HepG2 (cell line): ENCODE measurements around the gene LSMEM2. TPM values are rescaled to one million over a fixed set of nuclear protein-coding genes. Genes with fewer than 3 reads are reported as not detected.

ENCODE experiments used
- ATAC-seq: fragments of 200-7000 bp; cut with Tn5 transposase; 3 replicates; pipeline ENCODE4 v1.9.1; 2020; ENCODE audit warnings: mild to moderate bottlenecking, moderate library complexity
- BruUV-seq: library from RNA; stranded (reverse); fragments of 400-500 nt; replicated peaks from 2 replicates; lab custom pipeline; 2021; lab: Mats Ljungman, UMichigan
- CTCF ChIA-PET: fragments of 300-600 bp; formaldehyde crosslinking; extraction: SDS; loops from one replicate; lab custom pipeline; 2021; ENCODE audit warnings: low total read pairs, inconsistent platforms, low intra/inter-chr PET ratio; lab: Yijun Ruan, JAX
- POLR2A ChIA-PET: fragments of 350-600 bp; sonication (Branson Sonifier 250); formaldehyde crosslinking; loops from one replicate; lab custom pipeline; 2020; ENCODE audit warnings: antibody characterized with exemption, inconsistent platforms; lab: Yijun Ruan, JAX
- DNase-seq: peaks from one replicate; pipeline ENCODE4 v3.0.0-alpha.2; 2015; ENCODE audit warnings: low spot score
- FAIRE-seq: peaks from 3 replicates; lab custom pipeline; 2011; peaks lifted over from hg19 to GRCh38; lab: Jason Lieb, UNC
- H2AFZ ChIP-seq: one replicate; pipeline ENCODE4 v1.6.1; 2011; ENCODE audit warnings: low read length, inconsistent platforms
- H3K27ac ChIP-seq: fragments of 300-600 bp; 3 replicates; pipeline ENCODE4 v1.8.0; 2011; ENCODE audit warnings: mixed run types, mild to moderate bottlenecking, mixed read lengths, low read length, inconsistent platforms; ENCODE audit not compliant: insufficient read depth; ENCODE audit errors: extremely low read length
- H3K27me3 ChIP-seq, 2 experiments: fragments of 200-600 bp in 1 of 2; 2 replicates in 1 of 2; 3 replicates in 1 of 2; pipeline versions ENCODE4 v1.6.0 to v1.8.0; 2011; ENCODE audit warnings: low read length in 2 of 2, mild to moderate bottlenecking in 2 of 2, moderate library complexity in 2 of 2, inconsistent platforms in 1 of 2; ENCODE audit not compliant: insufficient read depth in 2 of 2, control insufficient read depth in 1 of 2
- H3K36me3 ChIP-seq, 2 experiments: fragments of 200-600 bp in 1 of 2; replicated peaks in 1 of 2; 2 replicates in 1 of 2; 3 replicates in 1 of 2; pipeline versions ENCODE4 v1.5.1 to v1.8.0; 2011; ENCODE audit warnings: low read length in 2 of 2, inconsistent platforms in 1 of 2; ENCODE audit not compliant: insufficient read depth in 2 of 2, control insufficient read depth in 1 of 2
- H3K4me1 ChIP-seq: 2 replicates; pipeline ENCODE4 v1.5.1; 2012; ENCODE audit warnings: low read length, inconsistent platforms; ENCODE audit not compliant: insufficient read depth
- H3K4me2 ChIP-seq: 2 replicates; pipeline ENCODE4 v1.6.0; 2011; ENCODE audit warnings: low read depth, low read length, inconsistent platforms
- H3K4me3 ChIP-seq, 3 experiments: fragments of 200-600 bp in 1 of 3; sonication (generic), shearing (Covaris generic) in 1 of 3; replicated peaks in 1 of 3; 2 replicates each; pipeline ENCODE4 v1.5.1; 2011 to 2016; ENCODE audit warnings: low read length in 3 of 3, inconsistent platforms in 2 of 3, low read depth in 2 of 3, mild to moderate bottlenecking in 2 of 3, control low read depth in 1 of 3, mixed read lengths in 1 of 3; ENCODE audit not compliant: insufficient read depth in 1 of 3
- H3K79me2 ChIP-seq: one replicate; pipeline ENCODE4 v1.6.1; 2011; ENCODE audit warnings: low read length, inconsistent platforms; ENCODE audit not compliant: insufficient read depth
- H3K9ac ChIP-seq: 2 replicates; pipeline ENCODE4 v1.6.0; 2011; ENCODE audit warnings: mild to moderate bottlenecking, low read depth, low read length, inconsistent platforms; ENCODE audit not compliant: insufficient read depth
- H3K9me3 ChIP-seq: 2 replicates; pipeline ENCODE4 v1.5.1; 2012; ENCODE audit warnings: mild to moderate bottlenecking, low read length
- H4K20me1 ChIP-seq: 2 replicates; pipeline ENCODE4 v1.6.0; 2011; ENCODE audit warnings: inconsistent platforms, mild to moderate bottlenecking, low read length, moderate library complexity; ENCODE audit not compliant: insufficient read depth
- CEBPB ChIP-seq: IDR thresholded peaks from 2 replicates; pipeline ENCODE4 v1.6.1; 2011; ENCODE audit warnings: low read depth, low read length, improper control_type of control experiment, borderline replicate concordance
- GATAD1 ChIP-seq: IDR thresholded peaks from 2 replicates; pipeline ENCODE4 v1.6.1; 2016; ENCODE audit warnings: missing genetic modification reagents, missing compliant biosample characterization
- HOXA3 ChIP-seq: sonication (generic); formaldehyde crosslinking; IDR thresholded peaks from 2 replicates; pipeline ENCODE4 v1.5.0; 2020; ENCODE audit warnings: missing genetic modification reagents
- KLF16 ChIP-seq, 2 experiments: sonication (generic) in 1 of 2; formaldehyde crosslinking in 1 of 2; IDR thresholded peaks; 2 replicates each; pipeline versions ENCODE4 v1.6.1 to v1.8.0; 2016 to 2023; ENCODE audit warnings: missing genetic modification reagents in 2 of 2, missing compliant biosample characterization in 1 of 2
- NFIC ChIP-seq: IDR thresholded peaks from 2 replicates; pipeline ENCODE4 v1.6.1; 2012; ENCODE audit warnings: mild to moderate bottlenecking, low read length, inconsistent platforms
- SMAD3 ChIP-seq: sonication (generic); formaldehyde crosslinking; IDR thresholded peaks from 2 replicates; pipeline ENCODE4 v1.4.0; 2020; ENCODE audit warnings: missing genetic modification reagents
- SMAD9 ChIP-seq: sonication (generic); formaldehyde crosslinking; IDR thresholded peaks from 2 replicates; pipeline ENCODE4 v1.5.1; 2020; ENCODE audit warnings: mild to moderate bottlenecking, missing genetic modification reagents
- SOX6 ChIP-seq, 2 experiments: fragments of 450-650 bp in 1 of 2; sonication (generic) in 1 of 2; formaldehyde crosslinking in 1 of 2; IDR thresholded peaks; 2 replicates each; pipeline versions ENCODE4 v1.4.0 to v1.6.1; 2017 to 2020; ENCODE audit warnings: antibody characterized with exemption in 1 of 2, mild to moderate bottlenecking in 1 of 2, missing genetic modification reagents in 1 of 2
- TCF7 ChIP-seq: sonication (generic); IDR thresholded peaks from 2 replicates; pipeline ENCODE4 v1.6.1; 2016; ENCODE audit warnings: antibody characterized with exemption, low read depth
- TEAD3 ChIP-seq: optimal IDR thresholded peaks from 2 replicates; pipeline ENCODE3; 2016; ENCODE audit warnings: borderline replicate concordance
- ZBTB7B ChIP-seq: sonication (generic); formaldehyde crosslinking; IDR thresholded peaks from 2 replicates; pipeline ENCODE4 v1.4.0; 2020; ENCODE audit warnings: missing genetic modification reagents
- ZFP1 ChIP-seq: IDR thresholded peaks from 2 replicates; pipeline ENCODE4 v1.6.1; 2016
- WGBS: methylation state at CpG from one replicate; pipeline ENCODE4 v1.1.6; 2017; ENCODE audit warnings: low lambda C conversion rate; 5-methylcytosine and 5-hydroxymethylcytosine counted together
- in situ Hi-C: cut with HindIII; loops from 2 replicates; pipeline ENCODE4 v1.10.0; 2017; ENCODE audit warnings: low pct_unique_long_range_greater_than_20kb; ENCODE audit not compliant: extremely low pct_ligation_motif_present
- intact Hi-C: fragments of 100-400 bp; cut with micrococcal nuclease; formaldehyde crosslinking; loops from one replicate; pipeline ENCODE4 v1.10.0; 2022; ENCODE audit not compliant: unreplicated experiment
- polyA plus RNA-seq, 8 experiments: library from polyadenylated mRNA; depleted of rRNA in 3 of 8; stranded (reverse) in 7 of 8; unstranded in 1 of 8; fragments of >200 nt; fragmentation: Illumina TruSeq in 4 of 8; extraction: Trizol in 4 of 8; gene quantifications; 2 replicates each; pipeline versions ENCODE4 v1.2.1 to v1.2.3, GENCODE V29; 2011 to 2016; ENCODE audit warnings: low read depth in 4 of 8, missing spikeins in 1 of 8, mixed read lengths in 1 of 8; ENCODE audit not compliant: insufficient read depth in 1 of 8
- total RNA-seq, 5 experiments: library from RNA; depleted of rRNA; stranded (reverse); fragments of >200 nt; fragmentation: Illumina TruSeq; extraction: Trizol; gene quantifications; 2 replicates each; pipeline ENCODE4 v1.2.3, GENCODE V29; 2016; ENCODE audit warnings: low read depth in 1 of 5
- TF ChIP-seq, protein P1 (sequence below): sonication (generic); formaldehyde crosslinking; IDR thresholded peaks from 2 replicates; pipeline ENCODE4 v1.5.0; 2020; ENCODE audit warnings: missing genetic modification reagents
- TF ChIP-seq, protein P2 (sequence below): sonication (generic); formaldehyde crosslinking; IDR thresholded peaks from 2 replicates; pipeline ENCODE4 v1.4.0; 2020; ENCODE audit warnings: missing genetic modification reagents
- TF ChIP-seq, protein P3 (sequence below): sonication (generic); formaldehyde crosslinking; IDR thresholded peaks from 2 replicates; pipeline ENCODE4 v1.4.0; 2020; ENCODE audit warnings: missing genetic modification reagents
- TF ChIP-seq, protein P4 (sequence below): sonication (generic); formaldehyde crosslinking; IDR thresholded peaks from 2 replicates; pipeline ENCODE4 v1.8.0; 2022; ENCODE audit warnings: missing genetic modification reagents, mild to moderate bottlenecking, borderline replicate concordance
- TF ChIP-seq, protein P5 (sequence below): sonication (generic); formaldehyde crosslinking; IDR thresholded peaks from 2 replicates; pipeline ENCODE4 v1.9.0; 2021; ENCODE audit warnings: missing genetic modification reagents, mild to moderate bottlenecking, borderline replicate concordance
- TF ChIP-seq, protein P6 (sequence below): sonication (generic); formaldehyde crosslinking; IDR thresholded peaks from 2 replicates; pipeline ENCODE4 v1.8.0; 2022; ENCODE audit warnings: mild to moderate bottlenecking, missing genetic modification reagents

LSMEM2 gene
- total and polyA plus RNA-seq, 2 of the 13 experiments (the other 11 are each of a cell fraction or from before 2014, with no cell fraction given), result 0.07 to 0.41 TPM

DNA sequence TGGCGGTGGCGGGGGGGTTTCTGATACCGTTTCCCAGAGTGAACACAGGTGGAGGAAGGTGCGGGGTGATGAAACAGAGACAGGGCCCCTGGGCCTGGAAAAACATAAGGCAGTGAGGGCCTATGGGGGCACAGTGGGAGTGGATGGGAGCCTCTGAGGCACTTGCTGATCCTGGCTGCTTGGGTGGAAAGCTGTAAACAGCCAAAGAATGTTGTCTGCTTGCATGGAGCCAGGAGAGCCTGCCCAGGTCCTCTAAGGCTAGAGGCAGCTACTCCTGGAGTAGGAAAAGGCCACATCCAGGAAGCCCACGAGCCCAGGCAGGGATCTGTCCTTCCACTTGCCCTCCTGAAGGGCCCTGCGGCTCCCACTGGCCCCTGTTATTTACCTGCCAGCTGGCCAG lies 12.9 kb upstream of the LSMEM2 start:
- Histone ChIP-seq H3K4me3 (no peak overlapping the region), H3K4me1 (peaks cover 88% of the 10 kb centered on the region), H3K36me3 (no peaks in the 10 kb centered on the region; a peak in 2 of 5 replicates), H3K27me3 (no peaks in the 10 kb centered on the region; a peak in 1 of 5 replicates), H3K9ac (peak overlapping the region; percentile 94), H3K79me2 (peaks cover 29% of the 10 kb centered on the region), H3K27ac (peak overlapping the region; percentile 96), H4K20me1 (no peaks in the 10 kb centered on the region), H3K4me2 (peak overlapping the region; percentile 98), H2AFZ (no peak overlapping the region), H3K9me3 (no peaks in the 10 kb centered on the region)
- BruUV-seq, result no TSS peak
- FAIRE-seq (no peak), DNase-seq (no peak), ATAC-seq (no peak)
- intact Hi-C loops (no loop called here), in situ Hi-C loops (no loop called here)
- 85% methylated on average over 4 of the region's 6 CpGs for WGBS
- CTCF ChIA-PET, result no interaction called here
- POLR2A ChIA-PET, result interaction anchor here (2.2 to 6.8 kb wide), 6 partner anchors 18 to 71 kb away, joined by 6 to 51 read pairs (median 13); partner anchors contain the start of genes HYAL3, IFRD2, NAA80 and SLC38A3
- TF ChIP-seq SOX6 (IDR thresholded peaks at IDR 0.05) (no peak), SOX6 (CRISPR knock-in tag; IDR thresholded peaks at IDR 0.05) (no peak), NFIC (no peak), SMAD9 (CRISPR knock-in tag) (no peak), GATAD1 (CRISPR knock-in tag) (no peak), ZFP1 (CRISPR knock-in tag) (no peak), TCF7 (no peak), HOXA3 (CRISPR knock-in tag) (no peak; the same call in 1 of the 2 replicates), TEAD3 (CRISPR knock-in tag) (no peak), CEBPB (no peak), ZBTB7B (CRISPR knock-in tag) (peak; percentile 12; the same call in 1 of the 2 replicates), KLF16 (CRISPR knock-in tag; IDR thresholded peaks at IDR 0.05) (no peak), SMAD3 (CRISPR knock-in tag) (no peak)
- TF ChIP-seq, protein P1, sequence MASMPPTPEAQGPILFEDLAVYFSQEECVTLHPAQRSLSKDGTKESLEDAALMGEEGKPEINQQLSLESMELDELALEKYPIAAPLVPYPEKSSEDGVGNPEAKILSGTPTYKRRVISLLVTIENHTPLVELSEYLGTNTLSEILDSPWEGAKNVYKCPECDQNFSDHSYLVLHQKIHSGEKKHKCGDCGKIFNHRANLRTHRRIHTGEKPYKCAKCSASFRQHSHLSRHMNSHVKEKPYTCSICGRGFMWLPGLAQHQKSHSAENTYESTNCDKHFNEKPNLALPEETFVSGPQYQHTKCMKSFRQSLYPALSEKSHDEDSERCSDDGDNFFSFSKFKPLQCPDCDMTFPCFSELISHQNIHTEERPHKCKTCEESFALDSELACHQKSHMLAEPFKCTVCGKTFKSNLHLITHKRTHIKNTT, result no peak
- TF ChIP-seq, protein P2, sequence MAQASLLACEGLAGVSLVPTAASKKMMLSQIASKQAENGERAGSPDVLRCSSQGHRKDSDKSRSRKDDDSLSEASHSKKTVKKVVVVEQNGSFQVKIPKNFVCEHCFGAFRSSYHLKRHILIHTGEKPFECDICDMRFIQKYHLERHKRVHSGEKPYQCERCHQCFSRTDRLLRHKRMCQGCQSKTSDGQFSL (CRISPR knock-in tag), result 0 out of 2 replicates have a peak, but pooled peaks have one; percentile 48
- TF ChIP-seq, protein P3, sequence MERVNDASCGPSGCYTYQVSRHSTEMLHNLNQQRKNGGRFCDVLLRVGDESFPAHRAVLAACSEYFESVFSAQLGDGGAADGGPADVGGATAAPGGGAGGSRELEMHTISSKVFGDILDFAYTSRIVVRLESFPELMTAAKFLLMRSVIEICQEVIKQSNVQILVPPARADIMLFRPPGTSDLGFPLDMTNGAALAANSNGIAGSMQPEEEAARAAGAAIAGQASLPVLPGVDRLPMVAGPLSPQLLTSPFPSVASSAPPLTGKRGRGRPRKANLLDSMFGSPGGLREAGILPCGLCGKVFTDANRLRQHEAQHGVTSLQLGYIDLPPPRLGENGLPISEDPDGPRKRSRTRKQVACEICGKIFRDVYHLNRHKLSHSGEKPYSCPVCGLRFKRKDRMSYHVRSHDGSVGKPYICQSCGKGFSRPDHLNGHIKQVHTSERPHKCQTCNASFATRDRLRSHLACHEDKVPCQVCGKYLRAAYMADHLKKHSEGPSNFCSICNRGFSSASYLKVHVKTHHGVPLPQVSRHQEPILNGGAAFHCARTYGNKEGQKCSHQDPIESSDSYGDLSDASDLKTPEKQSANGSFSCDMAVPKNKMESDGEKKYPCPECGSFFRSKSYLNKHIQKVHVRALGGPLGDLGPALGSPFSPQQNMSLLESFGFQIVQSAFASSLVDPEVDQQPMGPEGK (CRISPR knock-in tag), result peak; percentile 23; the same call in 1 of the 2 replicates
- TF ChIP-seq, protein P4, sequence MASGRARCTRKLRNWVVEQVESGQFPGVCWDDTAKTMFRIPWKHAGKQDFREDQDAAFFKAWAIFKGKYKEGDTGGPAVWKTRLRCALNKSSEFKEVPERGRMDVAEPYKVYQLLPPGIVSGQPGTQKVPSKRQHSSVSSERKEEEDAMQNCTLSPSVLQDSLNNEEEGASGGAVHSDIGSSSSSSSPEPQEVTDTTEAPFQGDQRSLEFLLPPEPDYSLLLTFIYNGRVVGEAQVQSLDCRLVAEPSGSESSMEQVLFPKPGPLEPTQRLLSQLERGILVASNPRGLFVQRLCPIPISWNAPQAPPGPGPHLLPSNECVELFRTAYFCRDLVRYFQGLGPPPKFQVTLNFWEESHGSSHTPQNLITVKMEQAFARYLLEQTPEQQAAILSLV (CRISPR knock-in tag), result no peak
- TF ChIP-seq, protein P5, sequence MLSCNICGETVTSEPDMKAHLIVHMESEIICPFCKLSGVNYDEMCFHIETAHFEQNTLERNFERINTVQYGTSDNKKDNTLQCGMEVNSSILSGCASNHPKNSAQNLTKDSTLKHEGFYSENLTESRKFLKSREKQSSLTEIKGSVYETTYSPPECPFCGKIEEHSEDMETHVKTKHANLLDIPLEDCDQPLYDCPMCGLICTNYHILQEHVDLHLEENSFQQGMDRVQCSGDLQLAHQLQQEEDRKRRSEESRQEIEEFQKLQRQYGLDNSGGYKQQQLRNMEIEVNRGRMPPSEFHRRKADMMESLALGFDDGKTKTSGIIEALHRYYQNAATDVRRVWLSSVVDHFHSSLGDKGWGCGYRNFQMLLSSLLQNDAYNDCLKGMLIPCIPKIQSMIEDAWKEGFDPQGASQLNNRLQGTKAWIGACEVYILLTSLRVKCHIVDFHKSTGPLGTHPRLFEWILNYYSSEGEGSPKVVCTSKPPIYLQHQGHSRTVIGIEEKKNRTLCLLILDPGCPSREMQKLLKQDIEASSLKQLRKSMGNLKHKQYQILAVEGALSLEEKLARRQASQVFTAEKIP, result no peak
- TF ChIP-seq, protein P6, sequence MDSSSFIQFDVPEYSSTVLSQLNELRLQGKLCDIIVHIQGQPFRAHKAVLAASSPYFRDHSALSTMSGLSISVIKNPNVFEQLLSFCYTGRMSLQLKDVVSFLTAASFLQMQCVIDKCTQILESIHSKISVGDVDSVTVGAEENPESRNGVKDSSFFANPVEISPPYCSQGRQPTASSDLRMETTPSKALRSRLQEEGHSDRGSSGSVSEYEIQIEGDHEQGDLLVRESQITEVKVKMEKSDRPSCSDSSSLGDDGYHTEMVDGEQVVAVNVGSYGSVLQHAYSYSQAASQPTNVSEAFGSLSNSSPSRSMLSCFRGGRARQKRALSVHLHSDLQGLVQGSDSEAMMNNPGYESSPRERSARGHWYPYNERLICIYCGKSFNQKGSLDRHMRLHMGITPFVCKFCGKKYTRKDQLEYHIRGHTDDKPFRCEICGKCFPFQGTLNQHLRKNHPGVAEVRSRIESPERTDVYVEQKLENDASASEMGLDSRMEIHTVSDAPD, result no peak
